NCI-H748 (cell line): ENCODE results near the gene SV2B.

ENCODE experiments used
- DNase-seq: peaks from one replicate; lab custom pipeline; 2025; ENCODE audit not compliant: unreplicated experiment; lab: John Stamatoyannopoulos, UW

The SV2B gene

GRCh38 chr15:91184441-91184840 lies 84.4 kb downstream of the SV2B start:
- no peak for DNase-seq

GRCh38 chr15:91186904-91187656 lies 87.0 kb downstream of the SV2B start:
- no peak for DNase-seq

- no peak for DNase-seq
Measured at GRCh38 chr15:91192285-91192684, 92.2 kb downstream of the SV2B start.

- DNase-seq = no peak
Measured at GRCh38 chr15:91192690-91193377, 92.8 kb downstream of the SV2B start.

GRCh38 chr15:91193378-91193720 lies 93.3 kb downstream of the SV2B start:
- DNase-seq = no peak

- DNase-seq = no peak
Measured at GRCh38 chr15:91196127-91196526, 96.1 kb downstream of the SV2B start.

- DNase-seq = no peak
Measured at GRCh38 chr15:91196768-91197167, 96.7 kb downstream of the SV2B start.

- no peak for DNase-seq
Measured at GRCh38 chr15:91199511-91199910, 99.5 kb downstream of the SV2B start.

- no peak for DNase-seq
Measured at GRCh38 chr15:91200101-91200754, 100.2 kb downstream of the SV2B start.

- DNase-seq = no peak
Measured at GRCh38 chr15:91202510-91203102, 102.5 kb downstream of the SV2B start.

GRCh38 chr15:91203619-91204203 lies 103.7 kb downstream of the SV2B start:
- DNase-seq = no peak

GRCh38 chr15:91208371-91208770 lies 108.3 kb downstream of the SV2B start:
- no peak for DNase-seq

- DNase-seq = no peak
Measured at GRCh38 chr15:91209318-91209717, 109.3 kb downstream of the SV2B start.

GRCh38 chr15:91209726-91210125 lies 109.7 kb downstream of the SV2B start:
- DNase-seq = peak; percentile 8

GRCh38 chr15:91214675-91215590 lies 114.9 kb downstream of the SV2B start:
- peak; percentile 7 for DNase-seq

GRCh38 chr15:91216000-91216399 lies 115.9 kb downstream of the SV2B start:
- no peak for DNase-seq

GRCh38 chr15:91219206-91219605 lies 119.1 kb downstream of the SV2B start:
- DNase-seq = no peak

- DNase-seq = no peak
Measured at GRCh38 chr15:91222052-91222451, 122.0 kb downstream of the SV2B start.

- DNase-seq = peak; percentile 65
Measured at GRCh38 chr15:91223863-91224262, 123.8 kb downstream of the SV2B start.

GRCh38 chr15:91224755-91225380 lies 124.8 kb downstream of the SV2B start:
- peak; percentile 60 for DNase-seq
